ENCODE results near the gene COX19.

DNA sequence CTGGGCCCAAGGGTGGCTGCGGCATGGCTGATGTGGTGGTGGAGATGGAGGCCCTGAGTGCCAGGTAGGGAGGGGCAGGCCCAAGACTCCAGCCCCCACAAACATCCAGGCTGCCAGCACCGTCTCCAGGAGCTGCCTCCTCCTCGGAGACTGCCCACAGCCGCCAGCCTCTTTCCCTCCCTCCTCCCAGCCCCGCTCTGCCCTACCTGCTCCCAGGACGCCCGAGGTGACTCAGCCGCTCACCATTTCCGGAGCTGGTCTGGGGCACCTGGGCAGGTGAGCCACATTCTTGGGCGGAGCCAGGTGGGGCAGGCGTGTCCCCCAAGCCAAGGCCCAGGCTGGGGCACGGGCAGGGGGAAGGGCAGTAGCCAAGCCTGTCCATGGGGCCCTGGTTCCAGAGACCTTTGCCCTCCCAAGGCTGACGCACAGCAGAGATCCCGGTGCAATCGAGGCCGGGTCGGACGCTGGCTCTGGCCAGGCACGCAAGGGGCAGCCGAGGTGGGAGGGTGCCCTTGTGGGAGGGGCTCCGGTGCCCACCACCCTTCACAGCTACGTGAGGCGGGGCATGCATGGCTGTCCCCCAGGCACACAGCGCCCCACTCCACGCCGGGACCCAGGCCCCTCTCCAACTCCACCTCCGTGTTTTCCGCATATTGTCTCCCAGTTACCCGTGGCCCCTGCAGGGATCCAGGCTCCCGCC is 29.6 kb downstream of the COX19 start:
- TF ChIP-seq BHLHE40 (IDR thresholded peaks at IDR 0.05; ENCODE audit: borderline replicate concordance) (no peak), SUZ12 (IDR thresholded peaks at IDR 0.05) (no peak), ZNF384 (IDR thresholded peaks at IDR 0.05) (no peak), SP1 (IDR thresholded peaks at IDR 0.05) (no peak), FOXK2 (IDR thresholded peaks at IDR 0.05) (no peak), CTBP1 (IDR thresholded peaks at IDR 0.05; ENCODE audit: borderline replicate concordance) (no peak), ARNT (IDR thresholded peaks at IDR 0.05) (no peak), TARDBP (IDR thresholded peaks at IDR 0.05) (no peak), FOXM1 (IDR thresholded peaks at IDR 0.05; ENCODE audit: borderline replicate concordance) (no peak), LEF1 (IDR thresholded peaks at IDR 0.05; ENCODE audit: borderline replicate concordance) (no peak), NFRKB (IDR thresholded peaks at IDR 0.05) (no peak), HDGF (IDR thresholded peaks at IDR 0.05; ENCODE audit: borderline replicate concordance) (no peak), FOXA1 (IDR thresholded peaks at IDR 0.05) (no peak)
- TF ChIP-seq, protein P1, sequence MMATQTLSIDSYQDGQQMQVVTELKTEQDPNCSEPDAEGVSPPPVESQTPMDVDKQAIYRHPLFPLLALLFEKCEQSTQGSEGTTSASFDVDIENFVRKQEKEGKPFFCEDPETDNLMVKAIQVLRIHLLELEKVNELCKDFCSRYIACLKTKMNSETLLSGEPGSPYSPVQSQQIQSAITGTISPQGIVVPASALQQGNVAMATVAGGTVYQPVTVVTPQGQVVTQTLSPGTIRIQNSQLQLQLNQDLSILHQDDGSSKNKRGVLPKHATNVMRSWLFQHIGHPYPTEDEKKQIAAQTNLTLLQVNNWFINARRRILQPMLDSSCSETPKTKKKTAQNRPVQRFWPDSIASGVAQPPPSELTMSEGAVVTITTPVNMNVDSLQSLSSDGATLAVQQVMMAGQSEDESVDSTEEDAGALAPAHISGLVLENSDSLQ (IDR thresholded peaks at IDR 0.05), result no peak

All from HEK293T (cell line).